Esophagus squamous epithelium (tissue), 4 donors: ENCODE measurements around the gene RGS8.

Experiments used
- POLR2A ChIP-seq, 4 donors: fragments of 450-650 bp; IDR thresholded peaks; one replicate each; pipeline ENCODE4 v1.6.1; 2017; ENCODE audit warnings: antibody characterized with exemption in 4 of 4, mild to moderate bottlenecking in 4 of 4, moderate library complexity in 3 of 4
- TF ChIP-seq, protein P1 (sequence below), 6 experiments: fragments of 450-650 bp in 4 of 6; fragments of 200-600 bp in 2 of 6; sonication (generic) in 2 of 6; IDR thresholded peaks; one replicate each; pipeline ENCODE4 v1.5.1; 2016 to 2019; ENCODE audit warnings: antibody characterized with exemption in 6 of 6, mild to moderate bottlenecking in 4 of 6, moderate library complexity in 4 of 6

DNA sequence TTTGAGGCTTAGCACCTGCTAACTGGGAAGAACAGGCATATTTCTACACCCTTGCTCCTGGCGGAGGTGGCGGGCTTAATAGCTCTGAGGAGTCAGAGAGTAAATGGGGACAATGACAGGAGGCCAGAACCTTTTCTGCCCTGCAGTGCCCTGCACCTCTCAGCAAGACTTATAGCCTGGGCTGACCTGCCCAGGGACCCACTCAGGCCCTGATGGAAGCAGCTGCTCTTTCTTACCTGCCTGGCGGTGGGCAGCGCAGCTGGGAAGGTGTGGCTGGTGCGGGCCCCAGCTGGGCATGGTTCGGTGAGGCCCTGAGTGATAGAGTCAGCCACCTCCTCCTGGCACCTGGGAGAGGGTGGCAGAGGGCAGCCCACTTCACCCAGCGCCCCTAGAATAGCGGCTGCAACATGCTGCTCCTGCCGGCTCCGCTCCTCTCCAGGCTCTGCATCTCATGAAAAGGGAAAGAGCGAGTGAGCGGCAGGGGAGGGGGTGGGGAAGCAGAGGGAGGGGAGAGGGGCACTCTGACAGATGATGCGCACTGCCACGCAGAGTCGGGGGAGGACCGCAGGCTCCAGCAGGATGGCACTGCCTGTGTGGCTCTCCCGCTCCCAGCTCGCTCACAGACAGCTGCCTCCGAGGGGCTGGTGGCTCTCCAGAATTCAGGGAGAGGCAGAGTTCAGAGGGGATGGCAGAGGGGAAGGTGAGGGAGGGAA lies at the start of gene RGS8:
- TF ChIP-seq, protein P1, sequence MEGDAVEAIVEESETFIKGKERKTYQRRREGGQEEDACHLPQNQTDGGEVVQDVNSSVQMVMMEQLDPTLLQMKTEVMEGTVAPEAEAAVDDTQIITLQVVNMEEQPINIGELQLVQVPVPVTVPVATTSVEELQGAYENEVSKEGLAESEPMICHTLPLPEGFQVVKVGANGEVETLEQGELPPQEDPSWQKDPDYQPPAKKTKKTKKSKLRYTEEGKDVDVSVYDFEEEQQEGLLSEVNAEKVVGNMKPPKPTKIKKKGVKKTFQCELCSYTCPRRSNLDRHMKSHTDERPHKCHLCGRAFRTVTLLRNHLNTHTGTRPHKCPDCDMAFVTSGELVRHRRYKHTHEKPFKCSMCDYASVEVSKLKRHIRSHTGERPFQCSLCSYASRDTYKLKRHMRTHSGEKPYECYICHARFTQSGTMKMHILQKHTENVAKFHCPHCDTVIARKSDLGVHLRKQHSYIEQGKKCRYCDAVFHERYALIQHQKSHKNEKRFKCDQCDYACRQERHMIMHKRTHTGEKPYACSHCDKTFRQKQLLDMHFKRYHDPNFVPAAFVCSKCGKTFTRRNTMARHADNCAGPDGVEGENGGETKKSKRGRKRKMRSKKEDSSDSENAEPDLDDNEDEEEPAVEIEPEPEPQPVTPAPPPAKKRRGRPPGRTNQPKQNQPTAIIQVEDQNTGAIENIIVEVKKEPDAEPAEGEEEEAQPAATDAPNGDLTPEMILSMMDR (IDR thresholded peaks at IDR 0.05): no peak
- TF ChIP-seq POLR2A (IDR thresholded peaks at IDR 0.05): no peak
